HepG2 (cell line): ENCODE measurements around the gene FBXL4. TPM values are rescaled to one million over a fixed set of nuclear protein-coding genes. Genes with fewer than 3 reads are reported as not detected.

ENCODE experiments used
- ATAC-seq: fragments of 200-7000 bp; cut with Tn5 transposase; 3 replicates; pipeline ENCODE4 v1.9.1; 2020; ENCODE audit warnings: mild to moderate bottlenecking, moderate library complexity
- BruUV-seq: library from RNA; stranded (reverse); fragments of 400-500 nt; replicated peaks from 2 replicates; lab custom pipeline; 2021; lab: Mats Ljungman, UMichigan
- CTCF ChIA-PET: fragments of 300-600 bp; formaldehyde crosslinking; extraction: SDS; loops from one replicate; lab custom pipeline; 2021; ENCODE audit warnings: low total read pairs, inconsistent platforms, low intra/inter-chr PET ratio; lab: Yijun Ruan, JAX
- POLR2A ChIA-PET: fragments of 350-600 bp; sonication (Branson Sonifier 250); formaldehyde crosslinking; loops from one replicate; lab custom pipeline; 2020; ENCODE audit warnings: antibody characterized with exemption, inconsistent platforms; lab: Yijun Ruan, JAX
- DNase-seq: peaks from one replicate; pipeline ENCODE4 v3.0.0-alpha.2; 2015; ENCODE audit warnings: low spot score
- FAIRE-seq: peaks from 3 replicates; lab custom pipeline; 2011; peaks lifted over from hg19 to GRCh38; lab: Jason Lieb, UNC
- H2AFZ ChIP-seq: one replicate; pipeline ENCODE4 v1.6.1; 2011; ENCODE audit warnings: low read length, inconsistent platforms
- H3K27ac ChIP-seq: fragments of 300-600 bp; 3 replicates; pipeline ENCODE4 v1.8.0; 2011; ENCODE audit warnings: mixed run types, mild to moderate bottlenecking, mixed read lengths, low read length, inconsistent platforms; ENCODE audit not compliant: insufficient read depth; ENCODE audit errors: extremely low read length
- H3K27me3 ChIP-seq, 2 experiments: fragments of 200-600 bp in 1 of 2; 2 replicates in 1 of 2; 3 replicates in 1 of 2; pipeline versions ENCODE4 v1.6.0 to v1.8.0; 2011; ENCODE audit warnings: low read length in 2 of 2, mild to moderate bottlenecking in 2 of 2, moderate library complexity in 2 of 2, inconsistent platforms in 1 of 2; ENCODE audit not compliant: insufficient read depth in 2 of 2, control insufficient read depth in 1 of 2
- H3K36me3 ChIP-seq, 2 experiments: fragments of 200-600 bp in 1 of 2; replicated peaks in 1 of 2; 2 replicates in 1 of 2; 3 replicates in 1 of 2; pipeline versions ENCODE4 v1.5.1 to v1.8.0; 2011; ENCODE audit warnings: low read length in 2 of 2, inconsistent platforms in 1 of 2; ENCODE audit not compliant: insufficient read depth in 2 of 2, control insufficient read depth in 1 of 2
- H3K4me1 ChIP-seq: 2 replicates; pipeline ENCODE4 v1.5.1; 2012; ENCODE audit warnings: low read length, inconsistent platforms; ENCODE audit not compliant: insufficient read depth
- H3K4me2 ChIP-seq: 2 replicates; pipeline ENCODE4 v1.6.0; 2011; ENCODE audit warnings: low read depth, low read length, inconsistent platforms
- H3K4me3 ChIP-seq, 3 experiments: fragments of 200-600 bp in 1 of 3; sonication (generic), shearing (Covaris generic) in 1 of 3; replicated peaks in 1 of 3; 2 replicates each; pipeline ENCODE4 v1.5.1; 2011 to 2016; ENCODE audit warnings: low read length in 3 of 3, inconsistent platforms in 2 of 3, low read depth in 2 of 3, mild to moderate bottlenecking in 2 of 3, control low read depth in 1 of 3, mixed read lengths in 1 of 3; ENCODE audit not compliant: insufficient read depth in 1 of 3
- H3K79me2 ChIP-seq: one replicate; pipeline ENCODE4 v1.6.1; 2011; ENCODE audit warnings: low read length, inconsistent platforms; ENCODE audit not compliant: insufficient read depth
- H3K9ac ChIP-seq: 2 replicates; pipeline ENCODE4 v1.6.0; 2011; ENCODE audit warnings: mild to moderate bottlenecking, low read depth, low read length, inconsistent platforms; ENCODE audit not compliant: insufficient read depth
- H3K9me3 ChIP-seq: 2 replicates; pipeline ENCODE4 v1.5.1; 2012; ENCODE audit warnings: mild to moderate bottlenecking, low read length
- H4K20me1 ChIP-seq: 2 replicates; pipeline ENCODE4 v1.6.0; 2011; ENCODE audit warnings: inconsistent platforms, mild to moderate bottlenecking, low read length, moderate library complexity; ENCODE audit not compliant: insufficient read depth
- HOXA5 ChIP-seq: sonication (generic); formaldehyde crosslinking; IDR thresholded peaks from 2 replicates; pipeline ENCODE4 v1.4.0; 2020; ENCODE audit warnings: missing genetic modification reagents
- KAT8 ChIP-seq: IDR thresholded peaks from 2 replicates; pipeline ENCODE4 v1.6.1; 2016; ENCODE audit warnings: missing genetic modification reagents, missing compliant biosample characterization
- TARDBP ChIP-seq: sonication (generic); formaldehyde crosslinking; IDR thresholded peaks from 2 replicates; pipeline ENCODE4 v1.8.0; 2022; ENCODE audit warnings: mild to moderate bottlenecking, missing genetic modification reagents
- TP53 ChIP-seq: sonication (generic); formaldehyde crosslinking; conservative IDR thresholded peaks from 2 replicates; pipeline ENCODE4 v1.4.0; 2020; ENCODE audit warnings: missing genetic modification reagents
- ZNF317 ChIP-seq: sonication (generic); formaldehyde crosslinking; IDR thresholded peaks from 2 replicates; pipeline ENCODE4 v1.5.0; 2020; ENCODE audit warnings: mild to moderate bottlenecking, missing genetic modification reagents
- ZNF326 ChIP-seq: sonication (generic); formaldehyde crosslinking; IDR thresholded peaks from 2 replicates; pipeline ENCODE4 v1.4.0; 2020; ENCODE audit warnings: missing genetic modification reagents, borderline replicate concordance
- ZNF75D ChIP-seq: sonication (generic); formaldehyde crosslinking; IDR thresholded peaks from 2 replicates; pipeline ENCODE4 v1.8.1; 2023; ENCODE audit warnings: missing genetic modification reagents, mild to moderate bottlenecking, borderline replicate concordance
- ZNF776 ChIP-seq: sonication (generic); formaldehyde crosslinking; IDR thresholded peaks from 2 replicates; pipeline ENCODE4 v1.4.0; 2020; ENCODE audit warnings: mild to moderate bottlenecking, missing genetic modification reagents
- WGBS: methylation state at CpG from one replicate; pipeline ENCODE4 v1.1.6; 2017; ENCODE audit warnings: low lambda C conversion rate; 5-methylcytosine and 5-hydroxymethylcytosine counted together
- in situ Hi-C: cut with HindIII; loops from 2 replicates; pipeline ENCODE4 v1.10.0; 2017; ENCODE audit warnings: low pct_unique_long_range_greater_than_20kb; ENCODE audit not compliant: extremely low pct_ligation_motif_present
- intact Hi-C: fragments of 100-400 bp; cut with micrococcal nuclease; formaldehyde crosslinking; loops from one replicate; pipeline ENCODE4 v1.10.0; 2022; ENCODE audit not compliant: unreplicated experiment
- polyA plus RNA-seq, 8 experiments: library from polyadenylated mRNA; depleted of rRNA in 3 of 8; stranded (reverse) in 7 of 8; unstranded in 1 of 8; fragments of >200 nt; fragmentation: Illumina TruSeq in 4 of 8; extraction: Trizol in 4 of 8; gene quantifications; 2 replicates each; pipeline versions ENCODE4 v1.2.1 to v1.2.3, GENCODE V29; 2011 to 2016; ENCODE audit warnings: low read depth in 4 of 8, missing spikeins in 1 of 8, mixed read lengths in 1 of 8; ENCODE audit not compliant: insufficient read depth in 1 of 8
- total RNA-seq, 5 experiments: library from RNA; depleted of rRNA; stranded (reverse); fragments of >200 nt; fragmentation: Illumina TruSeq; extraction: Trizol; gene quantifications; 2 replicates each; pipeline ENCODE4 v1.2.3, GENCODE V29; 2016; ENCODE audit warnings: low read depth in 1 of 5
- TF ChIP-seq, protein P1 (sequence below), 2 experiments: sonication (generic) in 1 of 2; formaldehyde crosslinking in 1 of 2; IDR thresholded peaks; 2 replicates each; pipeline versions ENCODE4 v1.4.0 to v1.6.1; 2018 to 2020; ENCODE audit warnings: missing genetic modification reagents in 2 of 2, borderline replicate concordance in 1 of 2, low read depth in 1 of 2, mild to moderate bottlenecking in 1 of 2, missing biosample characterization in 1 of 2
- TF ChIP-seq, protein P2 (sequence below): sonication (generic); formaldehyde crosslinking; IDR thresholded peaks from 2 replicates; pipeline ENCODE4 v1.4.0; 2020; ENCODE audit warnings: mild to moderate bottlenecking, missing genetic modification reagents
- TF ChIP-seq, protein P3 (sequence below), 2 experiments: sonication (generic) in 1 of 2; formaldehyde crosslinking in 1 of 2; IDR thresholded peaks; 2 replicates each; pipeline versions ENCODE4 v1.6.1 to v1.9.0; 2014 to 2022; ENCODE audit warnings: antibody characterized with exemption in 1 of 2, borderline replicate concordance in 1 of 2, inconsistent platforms in 1 of 2, low read depth in 1 of 2, missing genetic modification reagents in 1 of 2
- TF ChIP-seq, protein P4 (sequence below): sonication (generic); formaldehyde crosslinking; IDR thresholded peaks from 2 replicates; pipeline ENCODE4 v1.4.0; 2020; ENCODE audit warnings: mild to moderate bottlenecking, missing genetic modification reagents

Gene FBXL4
- total and polyA plus RNA-seq, 2 of the 13 experiments (the other 11 are each of a cell fraction or from before 2014, with no cell fraction given) = 13.2 to 17.6 TPM

DNA sequence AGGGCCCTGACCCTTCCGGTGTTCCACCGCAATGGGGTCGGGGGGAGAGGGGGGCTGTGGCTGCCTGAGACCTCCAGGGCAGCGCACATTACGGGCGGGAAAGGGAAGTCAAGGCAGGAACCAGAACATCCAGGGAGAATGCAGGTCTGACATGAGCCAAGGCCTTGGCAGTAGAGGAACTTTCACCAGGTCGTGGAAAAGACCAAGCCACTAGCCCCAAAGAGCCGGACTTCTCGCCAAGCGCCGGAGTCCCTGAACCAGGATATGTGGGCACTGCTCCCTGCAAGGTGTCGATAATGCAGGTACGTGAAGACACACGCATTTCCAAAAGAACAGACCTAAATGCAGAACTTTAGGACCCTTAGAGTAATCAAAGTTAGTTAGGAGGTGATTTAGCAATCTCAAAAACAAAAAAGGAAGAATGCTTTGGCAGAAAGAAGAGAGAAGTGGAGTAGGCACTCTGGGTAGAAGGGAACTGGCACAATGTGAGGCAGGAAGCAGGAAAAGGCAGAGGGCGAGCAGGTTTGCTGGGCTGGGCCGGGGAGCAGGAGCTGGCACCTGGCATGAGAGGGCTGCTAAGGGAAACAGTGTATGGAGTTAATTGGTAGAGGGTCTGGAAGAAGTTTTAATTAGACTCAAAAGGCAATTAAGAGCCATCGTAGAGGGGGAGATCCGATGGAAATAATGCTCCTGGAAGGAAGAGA, 99.1 kb downstream of the FBXL4 start:
- Histone ChIP-seq H3K4me2 (no peak overlapping the region), H3K27me3 (peaks cover 0 to 19% of the 10 kb centered on the region in 2 experiments; a peak in 4 of 5 replicates), H3K9ac (no peak overlapping the region), H3K79me2 (no peaks in the 10 kb centered on the region), H3K9me3 (no peaks in the 10 kb centered on the region), H3K27ac (no peak overlapping the region), H3K4me3 (no peak overlapping the region), H3K36me3 (no peaks in the 10 kb centered on the region), H4K20me1 (peaks cover 4% of the 10 kb centered on the region; the same call in 1 of the 2 replicates), H2AFZ (no peak overlapping the region), H3K4me1 (no peaks in the 10 kb centered on the region)
- TF ChIP-seq, protein P1, sequence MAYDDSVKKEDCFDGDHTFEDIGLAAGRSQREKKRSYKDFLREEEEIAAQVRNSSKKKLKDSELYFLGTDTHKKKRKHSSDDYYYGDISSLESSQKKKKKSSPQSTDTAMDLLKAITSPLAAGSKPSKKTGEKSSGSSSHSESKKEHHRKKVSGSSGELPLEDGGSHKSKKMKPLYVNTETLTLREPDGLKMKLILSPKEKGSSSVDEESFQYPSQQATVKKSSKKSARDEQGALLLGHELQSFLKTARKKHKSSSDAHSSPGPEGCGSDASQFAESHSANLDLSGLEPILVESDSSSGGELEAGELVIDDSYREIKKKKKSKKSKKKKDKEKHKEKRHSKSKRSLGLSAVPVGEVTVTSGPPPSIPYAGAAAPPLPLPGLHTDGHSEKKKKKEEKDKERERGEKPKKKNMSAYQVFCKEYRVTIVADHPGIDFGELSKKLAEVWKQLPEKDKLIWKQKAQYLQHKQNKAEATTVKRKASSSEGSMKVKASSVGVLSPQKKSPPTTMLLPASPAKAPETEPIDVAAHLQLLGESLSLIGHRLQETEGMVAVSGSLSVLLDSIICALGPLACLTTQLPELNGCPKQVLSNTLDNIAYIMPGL (CRISPR knock-in tag; IDR thresholded peaks at IDR 0.05; ENCODE audit: borderline replicate concordance in 1 of 2, low read depth in 1 of 2) = no peak
- TF ChIP-seq TP53 (CRISPR knock-in tag) (no peak), ZNF776 (CRISPR knock-in tag) (no peak), KAT8 (CRISPR knock-in tag) (no peak), ZNF326 (CRISPR knock-in tag) (no peak), ZNF75D (CRISPR knock-in tag) (no peak), HOXA5 (no peak), TARDBP (CRISPR knock-in tag) (no peak), ZNF317 (CRISPR knock-in tag) (no peak)
- TF ChIP-seq, protein P2, sequence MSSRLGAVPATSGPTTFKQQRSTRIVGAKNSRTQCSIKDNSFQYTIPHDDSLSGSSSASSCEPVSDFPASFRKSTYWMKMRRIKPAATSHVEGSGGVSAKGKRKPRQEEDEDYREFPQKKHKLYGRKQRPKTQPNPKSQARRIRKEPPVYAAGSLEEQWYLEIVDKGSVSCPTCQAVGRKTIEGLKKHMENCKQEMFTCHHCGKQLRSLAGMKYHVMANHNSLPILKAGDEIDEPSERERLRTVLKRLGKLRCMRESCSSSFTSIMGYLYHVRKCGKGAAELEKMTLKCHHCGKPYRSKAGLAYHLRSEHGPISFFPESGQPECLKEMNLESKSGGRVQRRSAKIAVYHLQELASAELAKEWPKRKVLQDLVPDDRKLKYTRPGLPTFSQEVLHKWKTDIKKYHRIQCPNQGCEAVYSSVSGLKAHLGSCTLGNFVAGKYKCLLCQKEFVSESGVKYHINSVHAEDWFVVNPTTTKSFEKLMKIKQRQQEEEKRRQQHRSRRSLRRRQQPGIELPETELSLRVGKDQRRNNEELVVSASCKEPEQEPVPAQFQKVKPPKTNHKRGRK (CRISPR knock-in tag) = no peak
- TF ChIP-seq, protein P3, sequence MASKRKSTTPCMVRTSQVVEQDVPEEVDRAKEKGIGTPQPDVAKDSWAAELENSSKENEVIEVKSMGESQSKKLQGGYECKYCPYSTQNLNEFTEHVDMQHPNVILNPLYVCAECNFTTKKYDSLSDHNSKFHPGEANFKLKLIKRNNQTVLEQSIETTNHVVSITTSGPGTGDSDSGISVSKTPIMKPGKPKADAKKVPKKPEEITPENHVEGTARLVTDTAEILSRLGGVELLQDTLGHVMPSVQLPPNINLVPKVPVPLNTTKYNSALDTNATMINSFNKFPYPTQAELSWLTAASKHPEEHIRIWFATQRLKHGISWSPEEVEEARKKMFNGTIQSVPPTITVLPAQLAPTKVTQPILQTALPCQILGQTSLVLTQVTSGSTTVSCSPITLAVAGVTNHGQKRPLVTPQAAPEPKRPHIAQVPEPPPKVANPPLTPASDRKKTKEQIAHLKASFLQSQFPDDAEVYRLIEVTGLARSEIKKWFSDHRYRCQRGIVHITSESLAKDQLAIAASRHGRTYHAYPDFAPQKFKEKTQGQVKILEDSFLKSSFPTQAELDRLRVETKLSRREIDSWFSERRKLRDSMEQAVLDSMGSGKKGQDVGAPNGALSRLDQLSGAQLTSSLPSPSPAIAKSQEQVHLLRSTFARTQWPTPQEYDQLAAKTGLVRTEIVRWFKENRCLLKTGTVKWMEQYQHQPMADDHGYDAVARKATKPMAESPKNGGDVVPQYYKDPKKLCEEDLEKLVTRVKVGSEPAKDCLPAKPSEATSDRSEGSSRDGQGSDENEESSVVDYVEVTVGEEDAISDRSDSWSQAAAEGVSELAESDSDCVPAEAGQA (IDR thresholded peaks at IDR 0.05; ENCODE audit: low read depth) = no peak
- TF ChIP-seq, protein P3 (CRISPR knock-in tag; IDR thresholded peaks at IDR 0.05; ENCODE audit: borderline replicate concordance) = no peak
- TF ChIP-seq, protein P4, sequence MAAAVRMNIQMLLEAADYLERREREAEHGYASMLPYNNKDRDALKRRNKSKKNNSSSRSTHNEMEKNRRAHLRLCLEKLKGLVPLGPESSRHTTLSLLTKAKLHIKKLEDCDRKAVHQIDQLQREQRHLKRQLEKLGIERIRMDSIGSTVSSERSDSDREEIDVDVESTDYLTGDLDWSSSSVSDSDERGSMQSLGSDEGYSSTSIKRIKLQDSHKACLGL = no peak
- FAIRE-seq = no peak
- in situ Hi-C loops = loop anchor here (25.0 kb wide), 5 partner anchors 264 to 1786 kb away; no protein-coding TSS in a partner anchor
- CTCF ChIA-PET = no interaction called here
- intact Hi-C loops = loop anchor here (5.0 kb wide), 4 partner anchors 94 to 1781 kb away; no protein-coding TSS in a partner anchor
- ATAC-seq = no peak
- POLR2A ChIA-PET = no interaction called here
- no peak for DNase-seq
- BruUV-seq = no TSS peak
- 74% methylated on average over 17 of the region's 18 CpGs for WGBS
